Measurements from ENCODE around the gene HBZ. TPM values are rescaled to one million over a fixed set of nuclear protein-coding genes. Genes with fewer than 3 reads are reported as not detected.
A peak's percentile ranks its signal among the peaks of the same experiment; 100 is the strongest.

HBZ gene
- total RNA-seq (not detected), total RNA-seq (0 to 0.32 (median 0) reads per million in 172 experiments)
- polyA plus RNA-seq (2013, experiment 1 of 2), result not detected
- polyA plus RNA-seq (2013, experiment 2 of 2), result 0.12 TPM

- no peak for ATAC-seq (ENCODE audit: poor library complexity)
Observed at GRCh38 chr16:152141-153128, at the start of gene HBZ. HBZ (plus strand) TSS chr16:152644; CDS start chr16:152910, 266 bp downstream.

GRCh38 chr16:104355-104754, 48.1 kb upstream of the HBZ start:
- no peak overlapping the region for H3K27ac Mint-ChIP-seq
- ATAC-seq (ENCODE audit: poor library complexity), result no peak
- TF ChIP-seq CTCF (IDR thresholded peaks at IDR 0.05), result no peak
- H3K4me1 ChIP-seq (ENCODE audit: insufficient read depth, low read length), result no peaks in the 10 kb centered on the region
- H3K9me3 ChIP-seq (ENCODE audit: control insufficient read depth in 1 of 2, insufficient read depth in 1 of 2, low read length in 2 of 2), result no peaks in the 10 kb centered on the region
- no peaks in the 10 kb centered on the region for H3K9me3 Mint-ChIP-seq
- peaks cover 5% of the 10 kb centered on the region for H3K4me1 Mint-ChIP-seq (ENCODE audit: low read depth)
- no peaks in the 10 kb centered on the region for H3K27me3 Mint-ChIP-seq
- intact Hi-C loops (cut with DNase I, micrococcal nuclease), result no loop called here
- peaks cover 23% of the 10 kb centered on the region for H3K36me3 ChIP-seq (ENCODE audit: insufficient read depth, low read length)
- H3K27ac ChIP-seq (ENCODE audit: low read depth in 1 of 2, low read length in 2 of 2), result no peak overlapping the region
- POLR2A ChIA-PET, result no interaction called here
- DNase-seq, result no peak
- peaks cover 45% of the 10 kb centered on the region for H3K36me3 Mint-ChIP-seq (ENCODE audit: low read depth)
- no peak overlapping the region for H3K4me3 Mint-ChIP-seq
- no peak overlapping the region for H3K4me3 ChIP-seq (ENCODE audit: low read length)
- no peaks in the 10 kb centered on the region for H3K27me3 ChIP-seq (ENCODE audit: control insufficient read depth in 1 of 2, insufficient read depth in 2 of 2, low read length in 2 of 2)
- CTCF ChIA-PET, result no interaction called here

More at GRCh38 chr16:152141-153128, at the start of gene HBZ:
- no peak for DNase-seq
- Mint-ChIP-seq H3K27ac (no peak within 1 kb of the TSS), H3K27me3 (peaks cover 61% of the 10 kb centered on the region), H3K36me3 (ENCODE audit: low read depth) (no peaks in the 10 kb centered on the region), H3K4me3 (peak within 1 kb of the TSS; percentile 15), H3K9me3 (no peaks in the 10 kb centered on the region), H3K4me1 (ENCODE audit: low read depth) (peaks cover 6% of the 10 kb centered on the region)
- ChIA-PET CTCF (no interaction called here), POLR2A (no interaction called here)
- Histone ChIP-seq H3K27me3 (ENCODE audit: control insufficient read depth in 1 of 2, insufficient read depth in 2 of 2, low read length in 2 of 2) (peaks cover 17 to 24% of the 10 kb centered on the region in 2 experiments), H3K4me3 (ENCODE audit: low read length) (no peak within 1 kb of the TSS), H3K36me3 (ENCODE audit: insufficient read depth, low read length) (no peaks in the 10 kb centered on the region), H3K27ac (ENCODE audit: low read depth in 1 of 2, low read length in 2 of 2) (no peak within 1 kb of the TSS), H3K4me1 (ENCODE audit: insufficient read depth, low read length) (peaks cover 10% of the 10 kb centered on the region), H3K9me3 (ENCODE audit: control insufficient read depth in 1 of 2, insufficient read depth in 1 of 2, low read length in 2 of 2) (peaks cover 0 to 5% of the 10 kb centered on the region in 2 experiments)
- intact Hi-C loops (cut with DNase I, micrococcal nuclease), result no loop called here
- no peak for TF ChIP-seq CTCF (IDR thresholded peaks at IDR 0.05)

- ChIA-PET CTCF (interaction anchor here (0.7 kb wide), 1 partner anchor 12 kb away, joined by 3 read pairs; no protein-coding TSS in a partner anchor), POLR2A (no interaction called here)
- Histone ChIP-seq H3K9me3 (ENCODE audit: control insufficient read depth in 1 of 2, insufficient read depth in 1 of 2, low read length in 2 of 2) (no peaks in the 10 kb centered on the region), H3K36me3 (ENCODE audit: insufficient read depth, low read length) (peaks cover 24% of the 10 kb centered on the region), H3K4me1 (ENCODE audit: insufficient read depth, low read length) (no peaks in the 10 kb centered on the region), H3K4me3 (ENCODE audit: low read length) (no peak overlapping the region), H3K27ac (ENCODE audit: low read depth in 1 of 2, low read length in 2 of 2) (no peak overlapping the region), H3K27me3 (ENCODE audit: control insufficient read depth in 1 of 2, insufficient read depth in 2 of 2, low read length in 2 of 2) (no peaks in the 10 kb centered on the region)
- no peak for DNase-seq
- intact Hi-C loops (cut with DNase I, micrococcal nuclease), result no loop called here
- Mint-ChIP-seq H3K4me3 (no peak overlapping the region), H3K27ac (no peak overlapping the region), H3K27me3 (no peaks in the 10 kb centered on the region), H3K4me1 (ENCODE audit: low read depth) (peaks cover 5% of the 10 kb centered on the region), H3K36me3 (ENCODE audit: low read depth) (peaks cover 50% of the 10 kb centered on the region), H3K9me3 (no peaks in the 10 kb centered on the region)
- no peak for ATAC-seq (ENCODE audit: poor library complexity)
- TF ChIP-seq CTCF (IDR thresholded peaks at IDR 0.05), result no peak
Observed at GRCh38 chr16:104928-105327, 47.5 kb upstream of the HBZ start.
